Sigmoid colon (tissue), 7 donors: ENCODE data around the gene RTKN. TPM values are rescaled to one million over a fixed set of nuclear protein-coding genes. Genes with fewer than 3 reads are reported as not detected.

Experiments
- DNase-seq: peaks from one replicate; pipeline ENCODE4 v3.0.0-alpha.2; 2019
- H3K27ac ChIP-seq, 4 donors: fragments of 200-600 bp; sonication (generic); one replicate each; pipeline ENCODE4 v1.5.1; 2016 to 2019; ENCODE audit warnings: mild to moderate bottlenecking in 1 of 4
- H3K27me3 ChIP-seq, 3 donors: fragments of 200-600 bp; sonication (generic); one replicate each; pipeline ENCODE4 v1.5.1; 2019; ENCODE audit warnings: mild to moderate bottlenecking in 1 of 3
- H3K36me3 ChIP-seq, 4 donors: fragments of 200-600 bp; sonication (generic); one replicate each; pipeline ENCODE4 v1.5.1; 2016 to 2019
- H3K4me1 ChIP-seq, 4 donors: fragments of 200-600 bp; sonication (generic); one replicate each; pipeline ENCODE4 v1.5.1; 2017 to 2019
- H3K4me3 ChIP-seq, 4 donors: fragments of 200-600 bp; sonication (generic); one replicate each; pipeline ENCODE4 v1.5.1; 2017 to 2019; ENCODE audit warnings: mild to moderate bottlenecking in 2 of 4, moderate library complexity in 1 of 4
- H3K9me3 ChIP-seq, 4 donors: fragments of 200-600 bp in 3 of 4; sonication (generic) in 3 of 4; one replicate each; pipeline versions ENCODE4 v1.5.1 to v1.6.1; 2013 to 2019
- EP300 ChIP-seq, 4 donors: sonication (generic); formaldehyde crosslinking; IDR thresholded peaks; one replicate each; pipeline ENCODE4 v1.6.1; 2017; ENCODE audit warnings: antibody characterized with exemption in 4 of 4
- POLR2A ChIP-seq, 2 donors: fragments of 450-650 bp; IDR thresholded peaks; one replicate each; pipeline ENCODE4 v1.6.1; 2016; ENCODE audit warnings: antibody characterized with exemption in 2 of 2, mild to moderate bottlenecking in 2 of 2, moderate library complexity in 2 of 2
- POLR2AphosphoS5 ChIP-seq, 4 donors: sonication (generic); formaldehyde crosslinking; IDR thresholded peaks; one replicate each; pipeline ENCODE4 v1.6.1; 2017; ENCODE audit warnings: antibody characterized with exemption in 4 of 4
- whole genome bisulfite sequencing, 2 donors: extraction: QIAGEN DNeasy Blood & Tissue Kit; methylation state at CpG; one replicate each; pipeline ENCODE4 v1.1.7; 2013; 5-methylcytosine and 5-hydroxymethylcytosine counted together
- intact Hi-C: fragments of 100-400 bp; cut with DNase I; formaldehyde crosslinking; loops from one replicate; pipeline ENCODE4 v1.15.1; 2023
- polyA plus RNA-seq, 3 donors: library from polyadenylated mRNA; stranded (reverse); fragments of 200-250 nt; gene quantifications; one replicate each; pipeline ENCODE4 v1.2.3, GENCODE V29; 2013
- total RNA-seq, 4 donors: library from RNA; depleted of rRNA; stranded (reverse); fragments of >200 nt; gene quantifications; one replicate each; pipeline ENCODE4 v1.1.0, GENCODE V29; 2016
- TF ChIP-seq, protein P1 (sequence below), 4 experiments: fragments of 450-650 bp in 3 of 4; fragments of 200-600 bp in 1 of 4; IDR thresholded peaks; one replicate each; pipeline ENCODE4 v1.5.1; 2016 to 2019; ENCODE audit warnings: antibody characterized with exemption in 4 of 4, mild to moderate bottlenecking in 3 of 4, moderate library complexity in 2 of 4
- donor health status: healthy with polysubstance abuse.
- donor health status: Bipolar disorder and iron deficiency.
- donor health status: healthy.

RTKN gene
- total and polyA plus RNA-seq, 7 donors = 13.5 to 44.6 (median 16.2) TPM

DNA sequence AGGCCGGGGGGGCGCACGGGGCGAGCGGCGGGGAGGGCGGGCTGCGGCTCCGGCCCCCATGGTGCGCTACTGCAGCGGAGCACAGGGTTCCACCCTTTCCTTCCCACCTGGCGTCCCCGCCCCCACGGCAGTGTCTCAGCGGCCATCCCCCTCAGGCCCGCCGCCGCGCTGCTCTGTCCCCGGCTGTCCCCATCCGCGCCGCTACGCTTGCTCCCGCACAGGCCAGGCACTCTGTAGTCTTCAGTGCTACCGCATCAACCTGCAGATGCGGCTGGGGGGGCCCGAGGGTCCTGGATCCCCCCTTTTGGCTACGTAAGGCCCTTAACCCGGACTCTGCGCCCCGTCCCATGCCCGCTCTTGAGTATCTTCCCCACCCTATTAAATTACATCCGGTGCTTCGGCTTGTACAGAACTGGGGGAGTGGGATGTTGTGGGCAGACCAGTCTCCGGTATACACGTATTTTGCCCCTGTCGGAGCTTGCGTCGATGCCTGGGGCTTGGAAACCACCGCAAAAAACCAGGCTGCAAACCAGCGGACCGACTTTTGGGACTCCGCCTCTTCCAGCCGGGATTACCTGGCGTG is 15.9 kb upstream of the RTKN start:
- Histone ChIP-seq H3K27me3 (no peaks in the 10 kb centered on the region), H3K4me3 (peak overlapping the region; percentile 56 to 83 (median 68)), H3K36me3 (peaks cover 0 to 16% (median 5%) of the 10 kb centered on the region in 4 donors), H3K9me3 (no peaks in the 10 kb centered on the region), H3K4me1 (peaks cover 0 to 40% (median 37%) of the 10 kb centered on the region in 4 donors), H3K27ac (peak overlapping the region; percentile 90 to 98 (median 98))
- intact Hi-C loops = loop anchor here (5.0 kb wide), 1 partner anchor 720 kb away; the partner anchor contains the start of gene TPRKB
- DNase-seq = peak; percentile 79
- TF ChIP-seq POLR2AphosphoS5 (IDR thresholded peaks at IDR 0.05) = peak; percentile 85 to 95 (median 93)
- no peak for TF ChIP-seq EP300 (IDR thresholded peaks at IDR 0.05)
- TF ChIP-seq POLR2A (IDR thresholded peaks at IDR 0.05) = peak; percentile 81 to 84
- TF ChIP-seq, protein P1, sequence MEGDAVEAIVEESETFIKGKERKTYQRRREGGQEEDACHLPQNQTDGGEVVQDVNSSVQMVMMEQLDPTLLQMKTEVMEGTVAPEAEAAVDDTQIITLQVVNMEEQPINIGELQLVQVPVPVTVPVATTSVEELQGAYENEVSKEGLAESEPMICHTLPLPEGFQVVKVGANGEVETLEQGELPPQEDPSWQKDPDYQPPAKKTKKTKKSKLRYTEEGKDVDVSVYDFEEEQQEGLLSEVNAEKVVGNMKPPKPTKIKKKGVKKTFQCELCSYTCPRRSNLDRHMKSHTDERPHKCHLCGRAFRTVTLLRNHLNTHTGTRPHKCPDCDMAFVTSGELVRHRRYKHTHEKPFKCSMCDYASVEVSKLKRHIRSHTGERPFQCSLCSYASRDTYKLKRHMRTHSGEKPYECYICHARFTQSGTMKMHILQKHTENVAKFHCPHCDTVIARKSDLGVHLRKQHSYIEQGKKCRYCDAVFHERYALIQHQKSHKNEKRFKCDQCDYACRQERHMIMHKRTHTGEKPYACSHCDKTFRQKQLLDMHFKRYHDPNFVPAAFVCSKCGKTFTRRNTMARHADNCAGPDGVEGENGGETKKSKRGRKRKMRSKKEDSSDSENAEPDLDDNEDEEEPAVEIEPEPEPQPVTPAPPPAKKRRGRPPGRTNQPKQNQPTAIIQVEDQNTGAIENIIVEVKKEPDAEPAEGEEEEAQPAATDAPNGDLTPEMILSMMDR (IDR thresholded peaks at IDR 0.05) = no peak
- 0 to 1% methylated on average over 46 of the region's 46 CpGs for WGBS, 2 donors

DNA sequence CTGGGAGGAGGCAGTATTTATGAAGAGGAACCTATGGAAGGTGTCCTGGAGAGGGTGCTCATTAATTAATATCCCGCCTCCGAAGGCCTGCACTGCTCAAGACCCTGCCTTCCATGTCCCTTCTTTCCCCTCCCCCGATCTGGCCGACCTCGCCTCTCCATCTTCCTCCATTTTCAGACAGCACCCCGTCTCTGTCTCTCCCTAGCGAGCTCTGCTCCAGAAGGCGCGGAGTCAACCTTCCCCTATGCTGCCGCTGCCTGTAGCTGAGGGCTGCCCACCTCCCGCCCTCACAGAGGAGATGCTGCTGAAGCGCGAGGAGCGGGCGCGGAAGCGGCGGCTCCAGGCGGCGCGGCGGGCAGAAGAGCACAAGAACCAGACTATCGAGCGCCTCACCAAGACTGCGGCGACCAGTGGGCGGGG is 15.4 kb upstream of the RTKN start:
- peak overlapping the region; percentile 90 to 98 (median 98) for H3K27ac ChIP-seq
- TF ChIP-seq POLR2A (IDR thresholded peaks at IDR 0.05) = no peak
- TF ChIP-seq, protein P1 (IDR thresholded peaks at IDR 0.05) = no peak
- no peak for TF ChIP-seq EP300 (IDR thresholded peaks at IDR 0.05)
- TF ChIP-seq POLR2AphosphoS5 (IDR thresholded peaks at IDR 0.05) = no peak
- H3K4me3 ChIP-seq = peak overlapping the region; percentile 56 to 83 (median 68)
- peaks cover 0 to 40% (median 37%) of the 10 kb centered on the region in 4 donors for H3K4me1 ChIP-seq
- intact Hi-C loops = loop anchor here (5.0 kb wide), 1 partner anchor 720 kb away; the partner anchor contains the start of gene TPRKB
- WGBS, 2 donors = 1% methylated on average over 27 of the region's 27 CpGs
- no peaks in the 10 kb centered on the region for H3K9me3 ChIP-seq
- H3K27me3 ChIP-seq = no peaks in the 10 kb centered on the region
- no peak for DNase-seq
- H3K36me3 ChIP-seq = peaks cover 0 to 11% (median under 1%) of the 10 kb centered on the region in 4 donors

DNA sequence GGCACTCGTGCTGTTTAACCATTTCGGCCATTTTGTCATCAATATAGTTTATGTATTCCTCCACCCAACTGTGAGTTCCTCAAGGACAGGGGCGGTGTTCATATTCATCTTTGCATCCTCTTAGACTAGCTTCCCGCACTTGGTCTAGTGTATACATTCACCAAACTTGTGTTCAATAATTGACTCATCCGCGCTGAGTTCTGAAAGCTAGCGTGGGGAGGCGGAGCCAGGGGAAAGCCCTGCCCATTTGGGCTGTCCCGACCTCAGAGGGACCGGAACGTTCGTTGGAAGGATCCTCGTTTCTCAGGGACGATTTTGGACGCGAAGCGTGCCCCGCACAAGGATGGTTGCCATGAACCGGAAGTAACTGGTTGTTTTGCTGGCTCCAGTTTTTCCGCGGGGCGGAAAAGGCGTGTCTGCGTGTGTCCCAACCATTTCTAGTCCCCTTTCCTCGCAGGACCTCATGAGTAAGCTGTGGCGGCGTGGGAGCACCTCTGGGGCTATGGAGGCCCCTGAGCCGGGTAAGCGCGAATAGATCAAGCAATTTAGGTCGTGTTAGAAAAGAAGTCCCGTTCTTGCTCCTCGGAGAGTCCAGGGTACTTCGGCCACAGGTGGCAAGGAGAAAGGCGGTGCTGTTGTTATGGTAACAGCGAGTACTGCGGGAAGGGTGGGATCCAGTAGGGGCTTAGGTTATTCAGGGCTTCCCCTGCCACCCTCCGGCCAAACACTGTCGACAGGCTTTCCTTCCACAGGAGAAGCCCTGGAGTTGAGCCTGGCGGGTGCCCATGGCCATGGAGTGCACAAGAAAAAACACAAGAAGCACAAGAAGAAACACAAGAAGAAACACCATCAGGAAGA is 13.1 kb upstream of the RTKN start, which contains the start of gene INO80B:
INO80B (plus strand) TSS at position 434 of the 858 bp plus-strand sequence; CDS start at position 464, 30 bp downstream.
- TF ChIP-seq POLR2AphosphoS5 (IDR thresholded peaks at IDR 0.05) (peak; percentile 39 to 91 (median 66)), EP300 (IDR thresholded peaks at IDR 0.05) (no peak), POLR2A (IDR thresholded peaks at IDR 0.05) (no peak)
- TF ChIP-seq, protein P1 (IDR thresholded peaks at IDR 0.05) = no peak
- Histone ChIP-seq H3K27me3 (no peaks in the 10 kb centered on the region), H3K4me3 (peak within 1 kb of the TSS; percentile 63 to 73 (median 70)), H3K27ac (peak within 1 kb of the TSS; percentile 65 to 79 (median 72)), H3K9me3 (no peaks in the 10 kb centered on the region), H3K36me3 (no peaks in the 10 kb centered on the region), H3K4me1 (peaks cover 0 to 40% (median 37%) of the 10 kb centered on the region in 4 donors)
- intact Hi-C loops = loop anchor here (1.0 to 5.0 kb wide), 4 partner anchors 15 to 718 kb away; partner anchors contain the start of genes C2orf81, CCDC142, TPRKB and WDR54
- 0 to 1% methylated on average over 40 of the region's 40 CpGs for WGBS, 2 donors
- DNase-seq = peak; percentile 98

DNA sequence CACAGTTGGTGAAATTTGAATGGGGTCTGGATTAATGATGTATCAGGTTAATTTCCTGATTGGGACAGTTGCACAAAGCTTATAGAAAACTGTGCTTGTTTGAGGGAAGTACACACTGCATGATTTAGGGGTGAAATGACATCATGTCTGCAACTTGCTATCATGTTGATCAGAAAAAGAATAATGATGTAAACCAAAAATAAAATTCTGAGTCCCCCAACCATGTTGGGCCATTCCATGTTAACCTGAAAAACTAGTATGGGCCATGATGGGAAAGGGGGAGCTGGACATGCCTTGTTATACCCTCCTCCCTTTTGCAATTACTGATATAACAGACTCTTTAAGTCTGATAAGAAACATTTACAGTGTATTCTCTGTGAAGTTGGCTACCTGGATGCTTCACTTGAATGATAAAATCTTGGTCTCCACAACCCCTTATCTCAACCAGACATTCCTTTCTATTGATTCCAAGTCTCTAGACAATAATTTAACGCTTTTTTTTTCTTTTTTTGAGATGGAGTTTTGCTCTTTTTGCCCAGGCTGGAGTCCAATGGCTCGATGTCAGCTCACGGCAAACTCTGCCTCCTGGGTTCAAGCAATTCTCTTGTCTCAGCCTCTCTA is 8.9 kb upstream of the RTKN start:
- H3K27me3 ChIP-seq = no peaks in the 10 kb centered on the region
- no peak for DNase-seq
- peaks cover 0 to 11% (median 7%) of the 10 kb centered on the region in 4 donors for H3K4me1 ChIP-seq
- no peaks in the 10 kb centered on the region for H3K9me3 ChIP-seq
- TF ChIP-seq POLR2A (IDR thresholded peaks at IDR 0.05) (no peak), EP300 (IDR thresholded peaks at IDR 0.05) (no peak), POLR2AphosphoS5 (IDR thresholded peaks at IDR 0.05) (no peak)
- TF ChIP-seq, protein P1 (IDR thresholded peaks at IDR 0.05) = no peak
- intact Hi-C loops = no loop called here
- H3K27ac ChIP-seq = no peak overlapping the region
- WGBS, 2 donors = 87 to 92% methylated on average over 3 of the region's 3 CpGs
- H3K4me3 ChIP-seq = no peak overlapping the region
- H3K36me3 ChIP-seq = no peaks in the 10 kb centered on the region
